NT2/D1 (cell line): ENCODE measurements around the gene SLC5A3.

Experiments used
- SUZ12 ChIP-seq: IDR thresholded peaks from 2 replicates; pipeline ENCODE4 v1.6.1; 2011; ENCODE audit not compliant: insufficient read length, insufficient read depth; ENCODE audit errors: extremely low read depth
- YY1 ChIP-seq: IDR thresholded peaks from 2 replicates; pipeline ENCODE4 v1.6.1; 2011; ENCODE audit not compliant: insufficient read length, insufficient read depth
- ZNF274 ChIP-seq: IDR thresholded peaks from 2 replicates; pipeline ENCODE4 v1.6.1; 2011; ENCODE audit warnings: mild to moderate bottlenecking, low read depth, low read length

- TF ChIP-seq YY1 (no peak), ZNF274 (no peak), SUZ12 (no peak)
Measured at GRCh38 chr21:34105947-34106541, 32.7 kb downstream of the SLC5A3 start.
